ENCODE data around the gene MBNL1. TPM values are rescaled to one million over a fixed set of nuclear protein-coding genes. Genes with fewer than 3 reads are reported as not detected.

Gene MBNL1
- total RNA-seq, 1 donor from 2014 or later: 296 TPM

GRCh38 chr3:152298393-152299248, 29.9 kb downstream of the MBNL1 start:
- H3K4me3 Mint-ChIP-seq: peak overlapping the region; percentile 88
- H3K9me3 Mint-ChIP-seq: no peaks in the 10 kb centered on the region
- no peaks in the 10 kb centered on the region for H3K27me3 Mint-ChIP-seq
- peaks cover 59% of the 10 kb centered on the region for H3K4me1 Mint-ChIP-seq
- peak; percentile 83 for DNase-seq
- peaks cover 39% of the 10 kb centered on the region for H3K36me3 Mint-ChIP-seq (ENCODE audit: low read depth)
- intact Hi-C loops (cut with micrococcal nuclease): loop anchor here (1.0 to 5.0 kb wide), 4 partner anchors 26 to 56 kb away; no protein-coding TSS in a partner anchor
- peak overlapping the region; percentile 98 for H3K27ac Mint-ChIP-seq

GRCh38 chr3:152299249-152299976, 30.7 kb downstream of the MBNL1 start:
- intact Hi-C loops (cut with micrococcal nuclease): loop anchor here (2.0 to 5.0 kb wide), 3 partner anchors 27 to 57 kb away; no protein-coding TSS in a partner anchor
- Mint-ChIP-seq H3K27me3 (no peaks in the 10 kb centered on the region), H3K36me3 (ENCODE audit: low read depth) (peaks cover 41% of the 10 kb centered on the region), H3K9me3 (no peaks in the 10 kb centered on the region), H3K4me1 (peaks cover 65% of the 10 kb centered on the region), H3K4me3 (peak overlapping the region; percentile 88), H3K27ac (peak overlapping the region; percentile 98)
- peak; percentile 70 for DNase-seq

GRCh38 chr3:152300029-152300731, 31.5 kb downstream of the MBNL1 start:
- H3K4me3 Mint-ChIP-seq: peak overlapping the region; percentile 88
- intact Hi-C loops (cut with micrococcal nuclease): loop anchor here (1.0 to 10.0 kb wide), 2 partner anchors 8 to 225 kb away; no protein-coding TSS in a partner anchor
- H3K9me3 Mint-ChIP-seq: no peaks in the 10 kb centered on the region

GRCh38 chr3:152301745-152302181, 33.0 kb downstream of the MBNL1 start:
- no peak for DNase-seq
- H3K4me3 Mint-ChIP-seq: peak overlapping the region; percentile 60
- no peaks in the 10 kb centered on the region for H3K9me3 Mint-ChIP-seq
- peaks cover 45% of the 10 kb centered on the region for H3K36me3 Mint-ChIP-seq (ENCODE audit: low read depth)
- H3K27ac Mint-ChIP-seq: peak overlapping the region; percentile 81
- intact Hi-C loops (cut with micrococcal nuclease): loop anchor here (1.0 to 10.0 kb wide), 4 partner anchors 9 to 1098 kb away; partner anchors contain the start of gene GPR171
- H3K27me3 Mint-ChIP-seq: no peaks in the 10 kb centered on the region
- H3K4me1 Mint-ChIP-seq: peaks cover 67% of the 10 kb centered on the region

More at GRCh38 chr3:152300029-152300731, 31.5 kb downstream of the MBNL1 start:
- peak overlapping the region; percentile 98 for H3K27ac Mint-ChIP-seq
- peaks cover 71% of the 10 kb centered on the region for H3K4me1 Mint-ChIP-seq
- peaks cover 43% of the 10 kb centered on the region for H3K36me3 Mint-ChIP-seq (ENCODE audit: low read depth)
- no peak for DNase-seq
- H3K27me3 Mint-ChIP-seq: no peaks in the 10 kb centered on the region

GRCh38 chr3:152302521-152303021, 33.8 kb downstream of the MBNL1 start:
- Mint-ChIP-seq H3K4me1 (peaks cover 67% of the 10 kb centered on the region), H3K27ac (peak overlapping the region; percentile 88), H3K27me3 (no peaks in the 10 kb centered on the region), H3K36me3 (ENCODE audit: low read depth) (peaks cover 43% of the 10 kb centered on the region), H3K9me3 (no peaks in the 10 kb centered on the region), H3K4me3 (peak overlapping the region; percentile 55)
- DNase-seq: no peak
- intact Hi-C loops (cut with micrococcal nuclease): loop anchor here (1.0 to 10.0 kb wide), 4 partner anchors 8 to 1099 kb away; partner anchors contain the start of gene GPR171

GRCh38 chr3:152304160-152304559, 35.4 kb downstream of the MBNL1 start:
- intact Hi-C loops (cut with micrococcal nuclease): loop anchor here (10.0 kb wide), 1 partner anchor 229 kb away; no protein-coding TSS in a partner anchor
- peak overlapping the region; percentile 63 for H3K27ac Mint-ChIP-seq
- H3K36me3 Mint-ChIP-seq (ENCODE audit: low read depth): peaks cover 43% of the 10 kb centered on the region
- peaks cover 69% of the 10 kb centered on the region for H3K4me1 Mint-ChIP-seq
- no peak overlapping the region for H3K4me3 Mint-ChIP-seq
- DNase-seq: no peak
- no peaks in the 10 kb centered on the region for H3K27me3 Mint-ChIP-seq
- no peaks in the 10 kb centered on the region for H3K9me3 Mint-ChIP-seq

GRCh38 chr3:152305075-152305474, 36.3 kb downstream of the MBNL1 start:
- H3K9me3 Mint-ChIP-seq: no peaks in the 10 kb centered on the region
- intact Hi-C loops (cut with micrococcal nuclease): loop anchor here (10.0 kb wide), 1 partner anchor 230 kb away; no protein-coding TSS in a partner anchor
- H3K4me1 Mint-ChIP-seq: peaks cover 69% of the 10 kb centered on the region
- no peak overlapping the region for H3K4me3 Mint-ChIP-seq
- no peaks in the 10 kb centered on the region for H3K27me3 Mint-ChIP-seq
- H3K36me3 Mint-ChIP-seq (ENCODE audit: low read depth): peaks cover 36% of the 10 kb centered on the region
- H3K27ac Mint-ChIP-seq: peak overlapping the region; percentile 34
- DNase-seq: no peak

GRCh38 chr3:152307829-152308474, 39.2 kb downstream of the MBNL1 start:
- Mint-ChIP-seq H3K36me3 (ENCODE audit: low read depth) (peaks cover 26% of the 10 kb centered on the region), H3K27ac (peak overlapping the region; percentile 66), H3K27me3 (no peaks in the 10 kb centered on the region), H3K9me3 (no peaks in the 10 kb centered on the region), H3K4me1 (peaks cover 51% of the 10 kb centered on the region), H3K4me3 (peak overlapping the region; percentile 15)
- DNase-seq: no peak
- intact Hi-C loops (cut with micrococcal nuclease): loop anchor here (10.0 kb wide), 1 partner anchor 233 kb away; no protein-coding TSS in a partner anchor

- Mint-ChIP-seq H3K9me3 (no peaks in the 10 kb centered on the region), H3K4me1 (peaks cover 53% of the 10 kb centered on the region), H3K36me3 (ENCODE audit: low read depth) (peaks cover 28% of the 10 kb centered on the region), H3K4me3 (no peak overlapping the region), H3K27me3 (no peaks in the 10 kb centered on the region), H3K27ac (peak overlapping the region; percentile 66)
- intact Hi-C loops (cut with micrococcal nuclease): loop anchor here (10.0 kb wide), 1 partner anchor 234 kb away; no protein-coding TSS in a partner anchor
- no peak for DNase-seq
Observed at GRCh38 chr3:152308475-152308844, 39.7 kb downstream of the MBNL1 start.

GRCh38 chr3:152309031-152309430, 40.3 kb downstream of the MBNL1 start:
- no peak for DNase-seq
- peak overlapping the region; percentile 66 for H3K27ac Mint-ChIP-seq
- H3K4me1 Mint-ChIP-seq: peaks cover 51% of the 10 kb centered on the region
- H3K4me3 Mint-ChIP-seq: no peak overlapping the region
- H3K36me3 Mint-ChIP-seq (ENCODE audit: low read depth): peaks cover 27% of the 10 kb centered on the region
- no peaks in the 10 kb centered on the region for H3K9me3 Mint-ChIP-seq
- H3K27me3 Mint-ChIP-seq: no peaks in the 10 kb centered on the region
- intact Hi-C loops (cut with micrococcal nuclease): loop anchor here (10.0 kb wide), 1 partner anchor 234 kb away; no protein-coding TSS in a partner anchor

- no peaks in the 10 kb centered on the region for H3K27me3 Mint-ChIP-seq
- peaks cover 52% of the 10 kb centered on the region for H3K4me1 Mint-ChIP-seq
- DNase-seq: no peak
- no peaks in the 10 kb centered on the region for H3K9me3 Mint-ChIP-seq
- H3K4me3 Mint-ChIP-seq: no peak overlapping the region
- intact Hi-C loops (cut with micrococcal nuclease): loop anchor here (1.0 to 10.0 kb wide), 3 partner anchors 7 to 235 kb away; no protein-coding TSS in a partner anchor
- H3K27ac Mint-ChIP-seq: peak overlapping the region; percentile 48
- peaks cover 32% of the 10 kb centered on the region for H3K36me3 Mint-ChIP-seq (ENCODE audit: low read depth)
Observed at GRCh38 chr3:152309535-152310307, 41.0 kb downstream of the MBNL1 start.

- Mint-ChIP-seq H3K27ac (peak overlapping the region; percentile 53), H3K4me1 (peaks cover 49% of the 10 kb centered on the region), H3K36me3 (ENCODE audit: low read depth) (peaks cover 38% of the 10 kb centered on the region), H3K4me3 (no peak overlapping the region), H3K9me3 (no peaks in the 10 kb centered on the region), H3K27me3 (no peaks in the 10 kb centered on the region)
- DNase-seq: no peak
- intact Hi-C loops (cut with micrococcal nuclease): no loop called here
Observed at GRCh38 chr3:152313430-152313829, 44.7 kb downstream of the MBNL1 start.
